Stimulated activated CD4-positive, alpha-beta T cell treated with anti-CD3 and anti-CD28 coated beads, Interleukin-1b, Interleukin-23, amount 100 ng/mL, for 48 hours (primary cell): ENCODE measurements around the gene NOD2.
A peak's percentile ranks its signal among the peaks of the same experiment; 100 is the strongest.

Experiments used
- DNase-seq: peaks from one replicate; pipeline ENCODE4 v3.0.0-alpha.2; 2020

Gene NOD2

DNA sequence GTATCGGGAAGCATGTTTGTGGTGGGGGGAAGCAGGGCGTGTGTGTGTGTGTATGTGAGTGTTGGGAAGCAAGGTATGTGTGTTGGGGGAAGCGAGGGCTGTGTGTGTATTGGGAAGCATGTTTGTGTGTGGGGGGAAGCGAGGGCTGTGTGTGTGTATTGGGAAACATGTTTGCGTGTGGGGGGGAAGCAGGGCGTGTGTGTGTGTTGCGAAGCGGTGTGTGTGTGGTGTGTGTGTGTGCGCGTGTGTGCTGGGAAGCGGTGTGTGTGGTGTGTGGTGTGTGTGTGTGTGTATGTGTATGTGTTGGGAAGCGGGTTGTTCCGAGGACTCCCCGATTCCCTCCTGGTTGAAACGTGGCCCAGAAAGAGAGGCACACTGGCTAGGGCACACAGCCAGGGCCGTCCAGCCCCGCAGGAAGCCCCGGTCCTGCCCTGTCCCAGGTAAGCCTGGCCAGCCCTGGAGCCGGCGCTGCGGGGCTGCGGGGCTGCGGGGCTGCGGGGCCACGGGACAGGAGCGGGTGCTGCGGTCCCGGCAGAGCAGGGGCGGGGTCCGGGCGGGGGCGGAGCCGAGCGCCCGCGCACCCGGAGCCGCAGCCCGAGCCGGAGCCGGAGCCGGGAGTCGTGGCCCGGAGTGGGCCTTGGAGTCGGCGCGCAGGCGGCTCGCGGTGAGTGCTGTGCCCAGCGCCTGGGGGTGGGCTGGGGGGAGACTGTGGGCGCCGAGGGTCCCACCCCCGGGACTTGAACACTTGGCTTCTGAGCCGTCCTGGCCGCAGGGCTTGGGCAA lies at the start of gene NOD2:
NOD2 (plus strand) TSS at position 608 of the 783 bp plus-strand sequence. CDS start 5,890 bp downstream, outside the sequence.
- DNase-seq: no peak

DNA sequence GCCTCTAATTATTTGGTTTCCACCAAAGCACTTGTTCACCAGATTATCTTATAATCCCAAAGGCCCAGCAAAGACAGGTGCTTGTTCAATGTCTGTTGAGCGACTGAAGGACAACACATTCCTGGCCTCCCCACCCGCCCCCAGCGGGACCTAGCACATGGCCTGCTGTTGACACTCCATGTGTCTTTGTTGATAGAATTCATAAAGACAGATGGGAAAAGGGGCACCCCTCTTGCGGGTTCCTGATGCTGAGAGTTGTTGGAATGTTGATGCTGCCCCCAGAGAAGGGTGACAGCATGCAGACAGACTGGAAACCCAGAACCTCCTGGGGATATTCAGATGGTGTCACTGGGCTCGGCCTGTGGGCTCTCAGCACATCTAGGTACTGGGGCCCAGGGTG lies 49.2 kb upstream of the NOD2 start:
- no peak for DNase-seq

DNA sequence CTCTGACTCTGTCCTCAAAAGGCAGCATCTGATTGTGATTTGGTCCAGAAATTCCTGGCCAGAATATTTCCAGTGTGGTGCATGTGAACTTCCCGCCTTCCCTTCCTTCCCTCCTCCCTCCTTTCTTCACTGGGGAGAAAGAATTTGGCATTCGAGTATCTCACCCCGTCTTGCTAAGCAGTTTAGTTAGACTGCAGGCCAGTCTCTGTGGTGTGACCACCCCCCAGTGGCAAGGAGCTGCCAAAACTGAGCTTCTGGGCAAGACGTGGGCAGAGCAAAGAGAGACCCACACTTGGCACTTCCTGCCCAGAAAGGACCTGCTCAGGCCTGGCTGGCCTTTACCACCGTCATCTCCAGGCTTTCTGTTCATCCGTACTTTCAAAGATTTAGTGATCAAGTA lies 48.7 kb upstream of the NOD2 start:
- DNase-seq: peak; percentile 39

DNA sequence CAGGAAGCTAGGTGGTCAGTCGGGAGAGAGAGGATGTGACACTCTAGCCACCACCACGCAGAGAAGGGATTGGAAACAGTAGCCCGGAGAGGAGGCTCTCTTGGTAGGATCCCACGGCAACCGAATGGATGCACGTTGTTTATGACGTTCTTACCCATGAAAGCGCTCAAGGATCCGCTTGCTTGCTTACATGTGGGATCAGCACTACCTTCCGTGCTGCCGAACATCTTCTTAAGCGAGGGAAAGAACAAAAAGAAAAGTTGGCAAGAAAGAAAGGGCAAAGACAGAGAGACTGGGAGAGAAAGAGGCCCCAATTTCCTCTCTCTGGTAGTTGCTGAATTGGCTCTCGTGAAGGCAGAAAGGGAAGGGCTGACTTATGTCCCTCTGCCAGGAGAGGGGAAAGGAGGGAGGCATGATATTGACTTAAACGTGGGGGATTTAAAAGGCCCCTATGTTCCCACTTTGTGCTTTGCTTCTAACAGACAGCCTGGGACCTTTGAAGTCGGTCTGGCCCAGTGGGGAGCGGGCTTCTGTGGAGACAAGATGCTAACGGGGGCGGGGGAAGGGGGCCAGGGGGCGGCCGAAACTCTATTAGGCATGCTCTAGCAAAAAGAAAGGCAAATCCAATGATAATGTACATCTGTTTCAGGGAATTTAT lies 47.7 kb upstream of the NOD2 start:
- DNase-seq: no peak

DNA sequence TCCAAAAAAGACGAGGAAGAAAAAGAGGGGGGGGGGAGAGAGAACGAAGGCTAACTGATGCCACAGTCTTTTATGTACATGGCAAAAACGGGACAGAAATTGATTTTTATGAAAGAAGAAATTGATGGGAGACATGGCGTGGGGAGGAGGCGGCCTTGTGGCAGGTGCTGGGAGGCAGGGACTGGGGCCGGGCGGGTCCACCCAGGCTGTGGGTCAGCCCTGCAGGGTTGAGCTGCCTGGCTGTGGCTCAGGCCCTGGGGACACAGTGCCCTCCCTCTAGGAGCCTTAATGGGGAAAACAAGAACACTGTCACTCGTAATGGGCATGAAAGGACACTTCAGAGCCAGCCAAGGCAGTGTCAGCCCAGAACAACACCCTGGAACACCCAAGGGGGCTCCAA lies 47.1 kb upstream of the NOD2 start:
- no peak for DNase-seq

DNA sequence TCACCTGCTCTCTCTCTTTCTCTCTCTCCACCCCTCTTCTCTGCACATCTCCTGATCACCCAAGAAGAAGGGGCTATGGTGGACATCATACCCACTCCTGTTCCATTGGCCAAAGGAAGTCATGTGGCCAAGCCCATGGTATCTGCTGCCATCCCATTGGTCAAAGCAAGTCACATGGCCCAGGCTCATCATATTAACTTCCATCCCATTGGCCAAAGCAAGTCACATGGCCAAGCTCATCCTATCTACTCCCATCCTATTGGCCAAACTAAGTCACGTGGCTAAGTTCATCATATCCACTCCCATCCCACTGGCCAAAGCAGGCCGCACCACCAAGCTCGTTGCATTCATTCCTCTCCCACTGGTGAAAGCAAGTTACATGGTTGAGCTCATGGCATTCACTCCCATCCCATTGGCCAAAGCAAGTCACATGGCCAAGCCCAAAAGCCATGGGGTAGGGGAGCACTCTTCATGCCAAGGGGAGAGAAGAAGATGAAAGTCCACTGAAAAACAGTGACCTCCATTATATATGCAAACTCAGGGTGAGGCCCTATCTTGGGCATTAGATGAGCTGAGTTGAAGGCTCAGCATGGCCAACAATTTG lies 41.5 kb upstream of the NOD2 start:
- no peak for DNase-seq

DNA sequence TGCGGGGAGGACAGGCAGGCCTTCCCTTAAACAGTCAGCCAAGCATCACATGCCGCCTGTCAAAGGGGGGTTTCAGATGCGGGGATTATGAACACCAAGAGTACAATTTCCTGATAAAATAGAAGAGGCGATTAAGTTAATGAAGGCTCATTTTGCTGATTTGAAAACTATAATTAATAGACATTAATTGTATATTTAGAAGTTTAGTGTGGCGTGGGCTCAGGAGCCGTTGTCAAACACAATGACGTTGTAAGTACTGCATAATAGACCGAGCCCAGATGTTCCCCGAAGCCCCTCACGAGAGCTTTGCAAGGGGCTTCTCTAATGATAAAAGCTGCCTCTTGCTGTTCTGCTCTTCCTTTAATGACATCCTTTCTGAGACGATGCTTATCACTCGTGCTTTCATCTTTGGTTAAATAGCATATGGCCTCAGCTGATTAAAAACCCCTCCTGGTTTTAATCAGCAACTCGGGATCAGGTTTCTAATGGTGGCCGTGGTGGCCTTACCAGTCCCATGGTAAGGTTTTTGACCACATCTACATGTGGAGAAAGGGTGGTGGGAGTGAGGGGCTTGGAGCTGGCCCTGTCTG lies 40.5 kb upstream of the NOD2 start:
- no peak for DNase-seq

DNA sequence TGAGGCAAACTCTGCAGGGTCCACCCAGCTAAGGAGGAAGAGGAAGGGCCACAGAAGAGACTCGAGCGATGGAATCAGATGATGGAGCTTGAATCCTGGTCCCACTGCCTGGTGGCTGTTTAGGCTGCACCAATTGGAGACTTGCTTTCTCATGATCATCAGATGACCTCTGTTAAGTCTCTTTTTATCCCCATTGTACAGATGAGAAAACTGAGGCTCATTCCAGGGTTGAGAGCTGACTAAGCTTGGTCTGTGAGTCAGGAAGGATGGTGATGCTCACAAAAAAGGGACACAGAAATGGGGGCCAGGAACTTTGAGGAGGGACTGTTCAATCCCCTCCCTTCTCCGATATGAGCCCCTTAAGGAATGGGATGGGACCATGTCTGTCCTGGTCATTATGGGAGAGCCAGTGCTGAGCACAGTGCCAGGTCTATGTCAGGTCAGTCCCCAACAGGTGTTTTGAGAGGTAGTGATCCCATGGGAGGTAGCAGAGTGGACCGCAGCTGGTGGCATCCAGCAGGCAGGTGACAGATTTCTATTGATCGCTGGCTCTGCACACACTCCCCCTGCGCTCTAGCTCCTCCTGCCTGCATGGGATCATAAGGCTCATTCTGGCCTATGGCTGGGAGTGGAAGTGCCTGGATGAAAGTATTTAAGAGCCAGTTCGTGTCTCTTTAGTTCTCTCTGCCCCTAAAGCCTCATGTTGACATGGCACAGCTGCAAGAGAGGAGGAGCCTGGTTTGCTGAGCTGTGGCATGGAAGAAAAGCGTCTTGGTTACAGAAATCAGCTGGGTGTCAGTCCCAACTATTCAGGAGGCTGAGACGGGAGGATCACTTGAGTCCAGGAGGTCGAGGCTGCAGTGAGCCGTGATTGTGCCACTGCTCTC lies 39.5 kb upstream of the NOD2 start:
- no peak for DNase-seq

DNA sequence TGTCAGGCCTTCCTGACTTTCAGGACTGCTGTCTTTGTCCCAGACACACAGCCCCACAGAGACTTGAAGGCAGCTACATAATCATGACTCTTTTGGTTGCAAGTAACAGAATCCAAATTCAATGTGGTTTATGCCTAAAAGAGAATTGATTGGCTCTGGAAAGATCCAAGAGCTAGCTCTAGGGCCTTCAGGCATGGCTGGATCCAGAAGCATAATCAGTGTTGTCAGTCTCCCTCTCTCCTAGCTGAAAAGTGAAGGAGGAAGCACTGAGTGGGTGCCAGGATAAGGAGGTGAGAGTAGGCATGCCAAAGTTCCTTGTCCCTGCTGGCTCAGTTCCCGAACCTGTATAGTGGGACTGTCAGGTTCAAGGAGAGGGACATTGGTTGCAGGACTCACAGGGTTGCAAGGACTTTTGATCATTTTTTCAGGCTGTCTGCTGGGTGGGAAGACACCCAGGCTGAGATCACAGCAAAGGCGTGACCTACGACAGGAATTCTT lies 37.8 kb upstream of the NOD2 start:
- no peak for DNase-seq

DNA sequence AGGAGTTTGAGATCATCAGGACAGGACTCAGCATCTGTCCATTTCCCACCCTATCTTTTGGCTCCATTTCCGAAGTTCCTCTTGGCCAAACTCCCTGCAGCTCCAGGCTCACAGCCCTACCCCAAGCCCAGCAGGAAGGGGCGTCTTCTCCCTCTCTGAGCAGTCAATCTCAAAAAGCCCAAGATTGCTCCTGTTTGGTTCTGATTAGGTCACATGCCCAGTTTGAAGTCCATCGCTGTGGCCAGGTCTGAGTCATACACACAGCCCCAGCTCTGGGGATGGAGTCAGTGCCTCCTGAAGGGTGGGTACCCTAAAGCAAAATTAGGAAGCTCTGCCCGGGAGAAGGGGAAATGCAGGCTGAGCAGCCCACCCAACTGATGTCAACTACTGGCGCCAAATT lies 36.2 kb upstream of the NOD2 start:
- no peak for DNase-seq

DNA sequence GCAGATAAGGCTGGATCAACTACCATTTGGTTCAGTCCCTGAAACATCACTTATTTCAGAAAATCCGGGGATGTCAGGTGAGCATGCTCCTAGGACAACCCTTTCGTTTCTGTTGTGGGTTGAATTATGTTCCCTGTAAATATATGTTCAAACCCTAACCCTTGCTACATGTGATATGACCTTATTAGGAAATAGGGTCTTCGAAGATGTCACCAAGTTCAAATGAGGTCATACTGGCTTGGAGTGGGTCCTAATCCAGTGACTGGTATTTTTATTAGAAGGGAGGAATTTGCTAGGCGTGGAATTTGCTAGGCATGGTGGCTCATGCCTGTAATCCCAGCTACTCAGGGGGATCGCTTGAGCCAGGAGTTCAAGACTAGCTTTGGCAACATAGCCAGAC lies 33.6 kb upstream of the NOD2 start:
- DNase-seq: no peak

DNA sequence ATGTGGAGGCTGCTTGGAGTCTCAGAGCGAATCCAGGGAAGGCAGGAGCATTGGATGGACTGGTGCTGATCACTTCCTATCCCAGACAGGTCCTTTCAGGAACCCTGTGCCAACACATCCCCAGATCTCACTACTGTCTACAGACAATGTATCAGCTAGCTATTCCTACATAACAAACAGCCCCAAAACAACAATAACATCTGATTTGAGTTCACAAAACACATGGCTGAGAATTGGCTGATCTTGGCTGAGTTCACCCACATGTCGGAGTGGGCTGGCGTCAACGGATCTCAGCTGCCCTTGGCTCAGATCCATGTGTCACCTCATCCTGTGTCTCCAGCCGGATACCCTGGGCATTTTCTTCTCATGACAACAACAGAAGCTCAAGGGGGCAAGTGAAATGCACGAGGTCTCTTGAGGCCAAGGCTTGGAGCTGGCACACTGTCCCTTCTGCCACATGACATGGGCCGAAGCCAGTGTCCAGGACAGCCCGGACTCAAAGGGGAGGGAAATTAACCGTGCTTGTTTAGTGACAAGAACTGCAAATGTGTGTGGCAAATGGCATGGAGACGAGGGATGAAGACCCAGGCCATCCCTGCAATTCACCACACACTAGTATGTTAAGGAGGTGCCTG lies 31.0 kb upstream of the NOD2 start:
- DNase-seq: no peak

DNA sequence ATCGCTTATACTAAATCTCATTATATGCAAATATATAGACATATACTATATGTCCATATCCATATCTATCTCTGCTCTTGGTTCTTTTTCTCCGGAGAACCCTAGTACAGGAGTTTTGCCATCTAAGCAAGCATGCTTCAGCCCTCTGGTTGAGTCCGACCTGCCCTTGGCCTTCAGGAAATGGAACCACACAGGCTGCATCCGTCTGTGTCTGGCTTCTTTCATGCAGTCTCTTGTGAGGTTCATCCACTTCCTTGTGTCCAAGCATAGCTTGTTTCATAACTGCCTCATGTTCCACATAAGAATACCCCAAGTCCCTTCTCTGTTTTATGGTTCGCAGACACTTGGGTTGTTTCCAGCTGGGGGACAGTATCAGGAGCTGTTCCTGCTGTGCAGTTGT lies 29.1 kb upstream of the NOD2 start:
- DNase-seq: no peak

DNA sequence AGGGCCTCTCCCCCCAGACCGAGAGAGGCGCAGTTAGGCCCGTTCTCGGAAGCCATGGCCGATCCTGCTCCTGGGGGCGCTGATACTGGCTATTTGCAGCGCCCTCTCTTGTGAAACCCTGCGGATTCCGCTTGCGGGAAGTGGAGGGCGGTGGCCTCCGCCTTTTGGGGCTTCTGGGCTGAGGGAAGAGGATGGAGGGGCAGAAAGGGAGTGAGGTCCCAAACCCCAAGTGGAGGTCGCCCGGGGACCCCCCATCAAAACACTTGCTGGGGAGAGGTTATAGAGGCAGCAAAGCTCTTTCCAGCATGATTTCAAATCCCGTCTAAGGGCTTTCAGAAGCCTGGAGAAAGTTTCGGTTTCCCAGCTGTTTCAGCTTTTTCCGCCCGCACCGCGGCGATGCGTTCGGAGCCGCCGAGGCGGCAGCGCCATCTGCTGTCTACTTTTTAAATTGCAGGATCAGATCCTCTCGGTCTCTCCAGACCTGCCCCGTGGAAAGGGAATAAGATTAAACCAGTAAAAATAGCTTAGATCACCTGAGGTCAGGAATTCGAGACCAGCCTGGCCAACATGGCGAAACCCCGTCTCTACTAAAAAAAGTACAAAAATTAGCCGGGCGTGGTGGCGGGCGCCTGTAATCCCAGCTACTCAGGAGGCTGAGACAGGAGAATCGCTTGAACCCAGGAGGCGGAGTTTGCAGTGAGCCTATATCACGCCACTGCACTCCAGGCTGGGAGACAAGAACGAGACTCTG lies 28.1 kb upstream of the NOD2 start:
- peak; percentile 73 for DNase-seq

DNA sequence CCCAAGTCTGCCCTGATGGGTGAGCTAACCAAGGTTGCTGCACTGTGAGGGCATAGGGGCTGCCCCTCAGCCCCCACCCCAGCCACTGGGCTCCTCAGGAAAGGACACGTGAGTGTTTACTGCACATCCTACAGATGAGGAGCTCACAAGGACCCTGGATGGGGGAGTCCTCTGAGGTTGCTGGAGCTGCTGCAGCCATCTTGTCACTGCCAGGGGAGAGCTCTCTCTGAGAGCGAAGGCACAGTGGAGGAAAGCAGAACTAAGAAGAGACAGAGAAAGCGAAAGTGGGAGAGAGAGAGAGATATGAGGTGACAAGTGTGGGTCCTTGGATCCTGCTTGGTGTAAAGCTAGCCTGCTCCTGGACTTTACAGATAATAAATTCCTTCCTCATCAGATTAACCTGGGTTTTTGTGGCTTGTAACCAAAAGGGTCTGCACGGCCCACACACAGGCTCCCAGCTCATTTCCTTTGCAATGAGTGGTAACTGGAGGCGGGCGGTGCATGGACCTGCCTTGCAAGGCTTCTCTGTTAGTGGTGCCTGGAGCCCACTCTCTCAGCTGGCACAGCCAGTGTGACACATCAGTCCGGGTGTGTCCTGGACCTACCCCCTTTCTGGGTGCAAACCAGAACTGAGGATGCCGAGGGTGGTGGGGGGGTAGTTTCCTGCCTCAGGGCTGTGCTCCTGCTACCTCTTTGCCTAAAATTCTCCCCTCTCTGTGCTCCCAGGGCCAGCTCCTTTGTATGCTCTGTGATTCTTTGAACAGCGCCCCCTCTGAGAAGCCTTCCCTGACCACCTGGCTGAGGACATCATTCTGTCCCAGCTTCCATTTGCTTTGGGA lies 26.5 kb upstream of the NOD2 start:
- peak; percentile 58 for DNase-seq

DNA sequence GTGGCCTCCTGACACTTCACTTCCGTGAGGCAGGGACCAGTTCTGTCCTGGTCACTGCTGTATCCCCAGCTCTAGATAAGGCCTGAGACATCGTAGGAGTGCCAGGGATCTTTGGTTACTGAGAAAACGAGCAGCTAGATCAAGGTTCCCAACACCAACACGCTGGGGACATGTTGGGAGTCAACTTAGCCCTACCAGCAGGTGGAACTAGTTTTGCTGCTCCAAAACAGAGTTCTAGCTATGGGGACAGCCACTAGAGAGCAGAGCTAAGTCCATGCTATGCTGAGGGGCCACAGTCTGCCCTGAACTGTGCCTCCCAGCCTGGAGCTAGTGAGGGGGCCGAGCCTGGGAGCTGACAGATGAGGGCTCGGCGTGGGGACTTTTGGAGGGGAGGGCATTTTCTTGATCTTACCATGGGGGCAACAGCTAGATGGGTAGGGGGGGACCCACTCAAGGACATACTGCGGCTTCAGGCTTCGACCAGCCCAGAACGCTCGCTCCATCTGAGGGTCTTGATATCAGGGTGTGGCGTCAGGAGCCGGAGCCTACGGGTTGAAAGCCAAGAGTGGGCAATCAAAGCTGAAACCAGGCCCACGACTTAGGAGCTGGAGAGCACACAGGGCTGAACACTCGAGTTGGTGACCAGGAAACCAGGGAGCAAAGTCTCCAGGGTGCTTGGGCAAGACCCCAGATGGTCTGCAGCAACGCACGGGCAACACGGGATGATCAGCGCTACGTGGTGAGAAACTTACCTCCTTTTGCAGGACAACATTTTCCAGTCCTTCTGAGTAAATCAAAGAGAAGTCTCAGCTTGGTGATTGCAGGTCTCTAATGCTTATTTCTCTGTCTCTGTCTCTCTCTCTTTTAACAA lies 25.7 kb upstream of the NOD2 start:
- no peak for DNase-seq

DNA sequence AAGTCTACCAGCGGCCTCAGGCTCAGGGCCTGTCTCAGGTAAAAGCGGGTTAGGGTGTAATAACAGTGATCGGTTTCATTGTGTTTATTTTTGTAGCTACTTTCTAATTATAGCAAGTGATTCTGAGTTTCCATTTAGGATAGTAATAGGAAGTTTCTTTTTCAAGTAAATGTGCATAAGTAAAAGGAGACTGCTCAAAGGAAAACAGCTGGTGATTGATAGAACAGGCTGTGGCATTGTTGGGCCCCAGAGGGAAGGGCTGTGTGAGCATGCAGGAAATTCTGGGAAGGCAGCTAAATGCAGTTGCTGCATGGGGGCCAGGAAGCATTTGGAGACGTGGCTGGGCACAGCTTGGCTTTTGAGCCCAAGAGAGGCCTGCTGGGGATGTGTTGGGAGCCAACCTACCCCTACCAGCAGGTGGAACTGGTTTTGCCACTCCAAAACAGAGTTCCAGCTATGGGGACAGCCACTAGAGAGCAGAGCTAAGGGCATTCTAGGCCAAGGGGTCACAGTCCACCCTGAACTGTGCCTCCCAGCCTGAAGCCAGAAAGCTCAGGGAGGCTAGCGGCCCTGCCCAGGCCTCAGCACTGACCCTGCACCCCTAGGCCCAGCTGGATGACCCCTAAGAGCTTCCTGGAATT lies 24.9 kb upstream of the NOD2 start:
- DNase-seq: no peak

DNA sequence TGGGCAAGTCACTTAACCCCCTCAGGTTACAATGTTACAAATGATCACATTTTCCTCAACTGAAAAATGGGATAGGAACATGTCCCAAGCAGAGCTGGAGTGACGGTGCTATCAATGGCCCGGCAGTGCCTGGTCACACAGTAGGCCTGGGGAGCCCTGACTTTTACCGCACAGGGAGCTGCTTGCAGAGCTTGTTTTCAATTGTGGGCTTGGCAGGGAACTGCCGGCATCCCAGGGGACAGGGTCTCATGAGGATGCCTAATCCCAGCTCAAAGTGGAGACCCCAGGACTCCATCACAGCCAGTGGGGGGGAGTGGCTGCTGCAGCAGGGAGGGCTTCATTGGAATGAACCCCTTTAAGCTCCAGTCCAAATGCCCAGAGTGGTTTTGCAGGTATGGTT lies 23.7 kb upstream of the NOD2 start:
- no peak for DNase-seq

DNA sequence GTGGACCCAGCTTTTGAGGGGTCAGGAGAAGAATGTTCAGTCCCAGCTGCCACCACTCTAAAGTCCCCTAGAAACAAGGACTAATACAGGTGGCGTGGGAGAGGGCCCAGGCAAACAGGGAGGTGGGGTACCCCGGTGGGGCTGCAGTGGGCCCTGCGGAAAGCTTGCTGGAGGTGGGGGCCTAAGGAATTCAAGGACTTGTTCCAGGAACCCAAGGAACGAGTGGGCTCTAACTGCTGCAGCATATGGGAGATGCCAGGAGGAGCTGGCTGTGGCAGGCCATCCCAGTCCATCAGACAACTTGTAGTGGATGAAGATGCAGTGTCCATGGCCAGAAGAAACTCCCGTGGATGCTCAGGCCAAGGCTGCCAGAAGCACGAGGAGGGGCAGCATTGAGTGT lies 22.9 kb upstream of the NOD2 start:
- no peak for DNase-seq
